Central memory CD4-positive, alpha-beta T cell (primary cell): ENCODE measurements around the gene GPR39.

Experiments
- DNase-seq: peaks from one replicate; pipeline ENCODE4 v3.0.0; 2022

Gene GPR39

GRCh38 chr2:132605236-132606180 lies 188.9 kb downstream of the GPR39 start:
- DNase-seq = no peak

- DNase-seq = no peak
Measured at GRCh38 chr2:132606649-132607048, 190.0 kb downstream of the GPR39 start.

- no peak for DNase-seq
Measured at GRCh38 chr2:132607426-132608090, 191.0 kb downstream of the GPR39 start.

- DNase-seq = no peak
Measured at GRCh38 chr2:132608311-132608710, 191.7 kb downstream of the GPR39 start.

- no peak for DNase-seq
Measured at GRCh38 chr2:132609101-132609890, 192.7 kb downstream of the GPR39 start.

GRCh38 chr2:132611719-132612118 lies 195.1 kb downstream of the GPR39 start:
- no peak for DNase-seq

- DNase-seq = no peak
Measured at GRCh38 chr2:132615329-132616085, 198.9 kb downstream of the GPR39 start.

GRCh38 chr2:132617989-132618388 lies 201.4 kb downstream of the GPR39 start:
- DNase-seq = no peak

GRCh38 chr2:132618734-132619133 lies 202.1 kb downstream of the GPR39 start:
- no peak for DNase-seq

GRCh38 chr2:132620115-132620514 lies 203.5 kb downstream of the GPR39 start:
- no peak for DNase-seq

- no peak for DNase-seq
Measured at GRCh38 chr2:132621131-132621875, 204.7 kb downstream of the GPR39 start.

- no peak for DNase-seq
Measured at GRCh38 chr2:132623096-132623839, 206.7 kb downstream of the GPR39 start.

GRCh38 chr2:132627536-132627935 lies 210.9 kb downstream of the GPR39 start:
- DNase-seq = no peak

- no peak for DNase-seq
Measured at GRCh38 chr2:132632000-132632649, 215.5 kb downstream of the GPR39 start.

- no peak for DNase-seq
Measured at GRCh38 chr2:132633635-132634034, 217.0 kb downstream of the GPR39 start.

- DNase-seq = no peak
Measured at GRCh38 chr2:132636346-132636745, 219.7 kb downstream of the GPR39 start.

- no peak for DNase-seq
Measured at GRCh38 chr2:132638313-132639040, 221.9 kb downstream of the GPR39 start.

GRCh38 chr2:132640116-132640515 lies 223.5 kb downstream of the GPR39 start:
- DNase-seq = no peak

- no peak for DNase-seq
Measured at GRCh38 chr2:132641819-132642218, 225.2 kb downstream of the GPR39 start.

GRCh38 chr2:132642415-132642814 lies 225.8 kb downstream of the GPR39 start:
- no peak for DNase-seq
